Cardiac ventricle fibroblast (primary cell): ENCODE results near the gene LIG4. TPM values are rescaled to one million over a fixed set of nuclear protein-coding genes. Genes with fewer than 3 reads are reported as not detected.

ENCODE experiments used
- total RNA-seq: library from RNA; depleted of rRNA; stranded (reverse); fragments of >200 nt; gene quantifications from 2 replicates; pipeline ENCODE4 v1.2.3, GENCODE V29; 2015

The LIG4 gene
- total RNA-seq, result 3.7 and 5.3 TPM in 2 replicates

DNA sequence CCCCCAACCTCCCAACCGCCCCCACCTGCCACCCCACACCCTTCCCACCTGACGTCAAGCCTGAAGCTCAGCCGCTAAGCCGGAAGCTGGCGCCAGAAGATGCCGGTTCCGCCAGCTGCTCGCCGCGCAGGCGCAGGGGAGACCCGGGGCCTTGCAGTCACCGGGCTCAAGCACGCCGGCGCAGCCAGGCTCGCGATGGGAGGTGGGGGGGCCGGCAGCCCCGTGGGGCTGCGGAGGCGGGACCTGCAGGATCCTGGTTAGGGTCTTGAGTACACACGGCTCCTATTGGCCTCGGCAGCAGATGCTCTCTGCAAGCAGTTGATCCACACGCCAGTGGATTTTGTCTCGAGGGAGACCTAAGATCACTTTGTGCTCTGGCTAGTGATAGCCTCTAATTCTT is at the start of gene LIG4:
LIG4 (minus strand) TSS at position 101 of the 400 bp plus-strand sequence. CDS start 4,268 bp downstream, outside the sequence.

GRCh38 chr13:108218044-108218974 is 3.0 kb upstream of the LIG4 start, which contains the start of gene ABHD13:
Gene ABHD13, plus strand, starts transcription at chr13:108218392. Its CDS starts 10,827 bp downstream, at chr13:108229219.

Other genes starting within 250 kb of the LIG4 start
- gene ABHD13, start 2.9 kb upstream of the LIG4 start, total RNA-seq, result 5.7 and 5.8 TPM in 2 replicates
- gene TNFSF13B, start 54.2 kb upstream of the LIG4 start, total RNA-seq, result 1.7 and 2.7 TPM in 2 replicates